Ramos (cell line): ENCODE results near the gene ZNF284.
"Not testable (repeated sequence)": the region's sequence is repeated elsewhere in the genome, so short reads cannot be mapped to it uniquely, and the experiment has no call there.

ENCODE experiments used
- in situ Hi-C: fragments of 300-500 bp; cut with MboI; formaldehyde crosslinking; loops from one replicate; pipeline ENCODE4 v1.14.3; 2022; ENCODE audit warnings: low sequenced_read_pairs; ENCODE audit not compliant: unreplicated experiment

Gene ZNF284

DNA sequence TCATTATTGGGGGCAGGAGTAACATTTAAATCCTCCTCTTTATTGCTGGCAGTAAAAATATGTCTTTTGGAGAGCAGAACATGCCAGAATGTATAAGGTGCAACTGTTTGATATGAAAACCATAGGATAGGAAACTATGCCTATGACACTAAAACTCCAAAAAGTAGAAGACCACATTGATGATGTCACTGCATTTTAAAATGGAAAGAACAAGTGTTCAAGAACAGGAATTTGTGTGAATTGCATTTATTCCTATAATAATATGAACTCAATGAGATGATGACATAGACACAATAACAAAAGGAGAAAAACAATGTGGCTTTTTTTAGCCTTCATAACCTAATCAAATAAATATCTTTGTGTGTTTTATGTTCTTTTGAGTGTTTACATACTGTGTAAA lies 37.5 kb downstream of the ZNF284 start:
- in situ Hi-C loops, result no loop called here

DNA sequence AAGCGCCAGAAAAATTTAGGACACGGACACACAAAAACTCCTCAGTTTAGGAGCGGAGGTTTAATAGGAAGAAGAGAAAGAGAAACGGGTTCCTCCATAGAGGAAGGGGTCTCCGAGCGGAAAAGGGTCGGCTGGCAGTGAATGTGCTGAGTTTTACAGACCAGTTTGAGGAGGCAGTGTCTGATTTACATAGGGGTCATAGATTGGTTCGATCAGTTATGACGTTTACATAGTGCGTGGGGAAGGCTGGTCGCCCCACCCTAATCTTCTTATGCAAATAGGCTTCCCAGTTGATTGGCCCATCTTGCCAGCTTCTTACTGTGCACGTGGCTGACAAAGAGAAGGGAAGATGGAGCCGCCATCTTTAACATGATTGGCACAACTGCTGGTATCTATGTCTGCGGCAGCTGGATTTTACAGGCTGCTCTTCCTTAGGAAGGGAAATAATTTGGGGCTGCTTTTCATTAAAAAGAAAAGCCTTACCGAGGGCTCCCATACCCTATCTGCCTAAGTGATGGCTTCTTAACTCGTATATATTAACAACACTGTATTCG lies 40.0 kb downstream of the ZNF284 start:
- in situ Hi-C loops, result no loop called here

DNA sequence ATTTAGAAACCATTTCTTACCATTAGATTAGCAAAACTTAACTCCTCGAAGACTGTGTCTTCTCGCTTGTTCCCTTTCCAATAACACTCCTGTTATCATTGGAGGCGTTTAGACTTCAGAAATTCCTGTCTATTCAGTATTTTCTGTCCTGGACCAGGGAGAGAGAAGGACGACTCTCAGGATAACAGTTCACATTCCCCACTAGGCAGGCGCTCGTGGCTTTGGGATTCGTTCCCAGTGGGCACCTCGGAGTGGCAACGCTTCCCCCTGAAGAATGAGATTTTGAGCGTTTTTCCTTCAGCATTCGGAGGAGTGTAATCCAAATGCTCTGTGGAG lies 40.8 kb downstream of the ZNF284 start:
- in situ Hi-C loops, result no loop called here

DNA sequence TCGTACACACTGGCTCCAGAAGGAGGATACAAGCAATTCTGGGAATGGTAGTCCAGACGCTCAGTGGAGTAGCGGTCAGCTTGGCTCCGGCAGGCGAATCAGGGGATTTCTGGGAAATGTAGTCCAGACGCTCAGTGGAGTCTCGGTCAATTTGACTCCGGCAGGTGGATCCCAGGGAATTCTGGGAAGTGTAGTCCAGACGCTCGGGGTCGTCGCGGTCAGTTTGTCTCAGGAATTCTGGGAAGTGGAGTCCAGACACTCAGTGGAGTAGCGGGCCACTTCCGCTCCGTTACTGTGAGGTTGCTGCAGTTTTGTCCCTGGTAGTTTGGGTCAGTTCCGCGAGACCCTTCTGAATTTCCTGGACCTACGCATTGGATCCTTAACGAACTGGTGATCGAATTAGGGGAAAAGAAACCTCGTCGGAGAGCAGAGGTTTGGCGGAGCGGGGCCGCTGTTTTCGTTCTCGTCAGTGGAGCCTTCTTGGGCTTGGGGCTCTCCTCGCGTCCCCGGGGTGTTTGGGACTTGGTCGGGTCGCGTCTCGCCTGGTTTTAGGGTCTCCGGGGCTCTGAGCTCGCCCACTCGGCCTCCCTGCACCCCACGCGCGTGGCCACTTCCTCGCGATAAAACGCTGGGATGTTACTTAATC lies 41.3 kb downstream of the ZNF284 start, which contains the start of gene ZNF225:
Gene ZNF225 (plus strand): TSS at position 262 of the 646 bp plus-strand sequence. CDS start 2,429 bp downstream, outside the sequence.
- in situ Hi-C loops, result no loop called here

GRCh38 chr19:44113784-44114390 lies 41.9 kb downstream of the ZNF284 start:
- in situ Hi-C loops, result no loop called here

DNA sequence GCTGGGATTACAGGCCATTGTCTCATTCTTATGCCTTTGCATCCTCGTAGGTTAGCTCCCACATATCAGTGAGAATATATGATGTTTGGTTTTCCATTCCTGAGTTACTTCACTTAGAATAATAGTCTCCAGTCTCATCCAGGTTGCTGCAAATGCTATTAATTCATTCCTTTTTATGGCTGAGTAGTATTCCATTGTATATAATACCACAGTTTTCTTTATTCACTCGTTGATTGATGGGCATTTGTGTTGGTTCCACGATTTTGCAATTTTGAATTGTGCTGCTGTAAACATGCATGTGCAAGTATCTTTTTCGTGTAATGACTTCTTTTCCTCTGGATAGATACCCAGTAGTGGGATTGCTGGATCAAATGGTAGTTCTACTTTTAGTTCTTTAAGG lies 49.2 kb downstream of the ZNF284 start:
- in situ Hi-C loops, result not testable (repeated sequence)

GRCh38 chr19:44131955-44132354 lies 60.0 kb downstream of the ZNF284 start:
- in situ Hi-C loops, result no loop called here
